Measurements from ENCODE around the gene WWOX.

- TF ChIP-seq CTCF (conservative IDR thresholded peaks at IDR 0.05; ENCODE audit: low read depth, low read length) (no peak), EZH2 (IDR thresholded peaks at IDR 0.05; ENCODE audit: borderline replicate concordance, low read depth, low read length, poor library complexity, severe bottlenecking) (no peak)
These were observed 568.9 kb downstream of the WWOX start for GRCh38 chr16:78668393-78668792.

Data from A673 (cell line).